GM12878 (cell line): ENCODE data around the gene MYCN.

ENCODE experiments used
- BRCA1 ChIP-seq: IDR thresholded peaks from 2 replicates; pipeline ENCODE4 v1.6.1; 2011; ENCODE audit warnings: low read depth, low read length, improper control_type of control experiment
- POLR2AphosphoS5 ChIP-seq: IDR thresholded peaks from 2 replicates; pipeline ENCODE4 v1.6.1; 2011; ENCODE audit warnings: mild to moderate bottlenecking, low read length, inconsistent platforms

GRCh38 chr2:15927551-15928218 lies 12.7 kb upstream of the MYCN start:
- no peak for TF ChIP-seq POLR2AphosphoS5
- TF ChIP-seq BRCA1 = no peak
